ENCODE measurements around the gene LRRC38. TPM values are rescaled to one million over a fixed set of nuclear protein-coding genes. Genes with fewer than 3 reads are reported as not detected.

Gene LRRC38
- total RNA-seq, 4 donors from 2014 or later: not detected

DNA sequence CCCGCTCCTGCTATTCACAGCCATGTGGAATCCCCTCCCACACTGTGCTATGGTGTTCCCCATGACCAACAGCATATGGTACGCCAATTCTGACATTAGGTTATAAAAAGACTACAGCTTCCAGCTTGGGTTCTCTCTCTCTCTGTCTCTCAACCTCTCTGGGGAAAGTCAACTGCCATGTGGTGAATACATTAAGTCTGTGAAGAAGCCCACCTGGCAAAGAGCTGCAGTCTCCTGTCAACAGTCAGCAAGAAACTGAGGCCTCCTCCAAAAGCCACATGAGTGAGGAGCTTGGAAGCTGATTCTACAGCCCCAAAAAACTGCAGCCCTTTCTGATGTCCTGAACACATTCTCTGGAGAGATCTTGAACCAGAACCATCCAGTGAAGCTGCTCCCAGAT, 25.0 kb upstream of the LRRC38 start:
- TF ChIP-seq, protein P1, sequence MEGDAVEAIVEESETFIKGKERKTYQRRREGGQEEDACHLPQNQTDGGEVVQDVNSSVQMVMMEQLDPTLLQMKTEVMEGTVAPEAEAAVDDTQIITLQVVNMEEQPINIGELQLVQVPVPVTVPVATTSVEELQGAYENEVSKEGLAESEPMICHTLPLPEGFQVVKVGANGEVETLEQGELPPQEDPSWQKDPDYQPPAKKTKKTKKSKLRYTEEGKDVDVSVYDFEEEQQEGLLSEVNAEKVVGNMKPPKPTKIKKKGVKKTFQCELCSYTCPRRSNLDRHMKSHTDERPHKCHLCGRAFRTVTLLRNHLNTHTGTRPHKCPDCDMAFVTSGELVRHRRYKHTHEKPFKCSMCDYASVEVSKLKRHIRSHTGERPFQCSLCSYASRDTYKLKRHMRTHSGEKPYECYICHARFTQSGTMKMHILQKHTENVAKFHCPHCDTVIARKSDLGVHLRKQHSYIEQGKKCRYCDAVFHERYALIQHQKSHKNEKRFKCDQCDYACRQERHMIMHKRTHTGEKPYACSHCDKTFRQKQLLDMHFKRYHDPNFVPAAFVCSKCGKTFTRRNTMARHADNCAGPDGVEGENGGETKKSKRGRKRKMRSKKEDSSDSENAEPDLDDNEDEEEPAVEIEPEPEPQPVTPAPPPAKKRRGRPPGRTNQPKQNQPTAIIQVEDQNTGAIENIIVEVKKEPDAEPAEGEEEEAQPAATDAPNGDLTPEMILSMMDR (IDR thresholded peaks at IDR 0.05; ENCODE audit: low read depth): no peak

DNA sequence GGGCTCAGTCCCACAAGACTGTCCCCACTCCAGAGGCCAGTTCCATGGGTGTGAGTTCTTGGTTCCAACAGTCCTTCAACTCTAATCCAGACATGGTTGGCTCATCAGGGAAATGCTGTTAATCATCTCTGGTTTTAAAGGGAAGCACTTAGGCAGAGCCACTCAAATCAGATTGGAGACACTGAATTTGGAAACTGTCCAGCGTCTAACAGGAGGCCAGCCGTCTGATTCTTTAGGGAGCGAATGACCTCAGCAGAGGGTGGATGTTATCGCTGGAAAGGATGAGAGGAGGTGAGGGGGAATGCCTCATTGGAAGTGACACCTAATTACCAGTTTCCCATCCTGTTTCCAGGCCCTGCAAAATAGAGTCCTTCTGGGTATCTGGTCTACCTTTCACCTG, 22.8 kb upstream of the LRRC38 start:
- TF ChIP-seq, protein P1 (IDR thresholded peaks at IDR 0.05; ENCODE audit: low read depth): no peak

DNA sequence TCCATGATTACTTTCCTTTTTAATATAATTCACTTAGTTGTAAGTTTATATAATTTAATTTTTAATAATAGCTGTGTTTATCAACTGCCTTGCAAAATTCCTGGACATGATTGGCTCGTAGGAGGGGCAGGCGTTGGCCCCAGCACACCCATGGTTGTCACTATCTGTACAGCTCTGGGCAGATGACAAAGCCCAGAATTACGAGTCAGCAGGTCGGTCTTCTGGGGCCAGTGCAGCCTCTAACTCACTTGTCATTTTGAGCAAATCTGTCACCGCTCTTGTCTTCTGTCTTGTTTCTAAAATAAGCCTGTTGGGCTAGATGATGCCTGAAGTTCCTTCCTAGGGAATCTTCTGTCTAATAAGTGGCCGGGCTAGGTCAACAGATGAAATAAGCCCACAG, 21.4 kb upstream of the LRRC38 start:
- TF ChIP-seq, protein P1 (IDR thresholded peaks at IDR 0.05; ENCODE audit: low read depth): no peak

DNA sequence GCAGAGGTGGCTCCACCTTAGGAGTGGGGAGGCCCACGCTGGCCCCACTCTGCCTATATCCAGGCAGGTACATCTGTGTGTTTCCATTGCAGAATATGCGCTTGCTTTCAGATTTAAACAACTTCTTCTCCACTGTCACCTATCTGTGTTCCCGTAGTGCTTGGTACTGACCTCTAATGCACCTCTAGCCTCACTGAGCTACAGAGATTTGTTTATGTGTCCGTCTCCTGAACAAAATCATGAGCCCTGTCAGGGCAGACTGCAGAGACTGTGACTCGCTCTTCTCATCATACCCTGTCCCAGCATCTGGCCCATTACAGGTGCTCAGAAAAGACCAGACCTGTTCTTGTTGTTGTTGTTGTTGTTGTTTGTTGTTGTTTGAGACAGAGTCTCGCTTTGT, 14.5 kb upstream of the LRRC38 start:
- TF ChIP-seq, protein P1 (IDR thresholded peaks at IDR 0.05; ENCODE audit: low read depth): no peak

DNA sequence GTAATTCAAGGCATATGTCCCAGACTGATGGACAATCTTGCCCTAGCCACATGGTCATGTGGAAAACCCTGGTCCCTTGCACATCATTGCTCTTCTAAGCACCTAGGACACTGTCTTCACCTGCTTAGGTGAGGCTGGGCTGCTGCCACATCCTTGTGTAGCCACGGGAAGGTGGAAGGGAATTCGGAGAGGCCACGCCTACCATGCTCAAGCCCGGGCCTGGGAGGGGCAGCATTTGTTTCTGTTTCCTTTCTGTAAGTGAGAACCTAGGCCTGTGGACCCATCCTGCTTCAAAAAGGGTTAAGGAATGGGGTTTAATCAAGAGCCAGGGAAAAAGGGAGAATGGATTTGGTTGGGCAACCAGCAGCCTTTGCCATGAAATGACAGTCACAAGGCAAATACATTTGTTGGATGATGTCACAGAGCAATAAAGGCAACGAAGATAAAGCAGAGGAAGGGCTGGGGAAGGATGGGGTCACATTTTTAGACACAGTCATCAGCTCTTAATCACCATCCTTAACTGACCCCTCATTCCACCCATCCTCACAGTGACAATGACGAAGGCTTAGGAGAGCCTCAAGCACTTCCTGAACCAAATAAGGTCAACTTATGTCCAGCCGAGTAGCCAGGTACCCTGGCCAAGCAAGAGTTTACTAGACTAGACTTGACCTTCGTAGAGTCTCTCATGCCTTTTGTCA, 10.1 kb upstream of the LRRC38 start:
- TF ChIP-seq, protein P1 (IDR thresholded peaks at IDR 0.05; ENCODE audit: low read depth): no peak

DNA sequence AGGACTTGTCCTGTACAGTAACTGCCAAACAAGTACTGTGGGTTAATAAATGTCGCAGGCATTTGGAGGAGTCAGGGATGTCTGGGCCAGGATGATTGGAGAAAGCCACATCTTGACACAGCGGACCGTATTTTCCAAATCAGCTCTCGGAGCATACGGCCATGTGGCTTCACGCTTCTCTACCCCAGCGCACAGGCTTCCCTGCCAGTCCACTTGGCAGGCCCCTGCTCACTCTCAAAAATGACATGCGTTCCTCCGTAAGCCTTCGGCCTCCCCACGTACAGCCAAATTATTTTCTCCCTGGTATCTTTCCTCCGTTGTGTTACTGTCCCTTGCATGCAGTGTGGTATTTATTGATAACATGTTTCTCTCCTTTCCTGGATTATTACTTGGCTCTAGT, 7.2 kb upstream of the LRRC38 start:
- TF ChIP-seq, protein P1 (IDR thresholded peaks at IDR 0.05; ENCODE audit: low read depth): no peak

DNA sequence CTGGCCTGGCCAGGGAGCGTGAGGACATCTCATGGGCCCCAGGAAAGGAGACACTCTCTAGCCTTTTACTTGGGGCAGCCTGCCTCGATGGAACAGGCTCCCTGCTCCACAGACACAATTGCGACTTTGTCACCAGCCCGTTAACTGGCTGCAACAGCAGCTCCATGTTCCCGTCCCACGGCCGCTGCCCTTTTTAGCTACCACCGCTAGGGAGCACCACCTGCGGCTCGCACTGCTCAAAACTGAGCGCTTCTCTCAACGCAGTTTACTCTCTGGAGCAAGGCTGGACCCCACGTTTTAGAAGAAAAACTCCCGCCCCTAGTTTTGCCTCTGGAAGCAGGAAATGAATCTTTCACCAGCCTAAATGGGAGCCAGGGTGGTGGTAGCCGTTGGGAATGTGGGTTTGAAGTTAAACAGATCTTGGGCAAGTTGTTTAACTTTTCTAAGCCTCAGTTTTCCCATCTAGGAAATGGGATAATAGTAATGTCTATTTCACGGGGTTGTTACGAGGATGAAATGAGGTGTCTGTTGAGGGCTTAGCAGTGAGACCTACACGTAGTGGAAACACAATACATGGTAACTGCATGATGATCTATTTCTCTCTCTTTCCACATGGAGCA, 3.5 kb upstream of the LRRC38 start:
- TF ChIP-seq, protein P1 (IDR thresholded peaks at IDR 0.05; ENCODE audit: low read depth): no peak

Data from subcutaneous adipose tissue (tissue), 4 donors.